Retinal pigment epithelial cell (primary cell): ENCODE measurements around the gene BOC.

Experiments used
- DNase-seq: peaks from one replicate; pipeline ENCODE4 v3.0.0-alpha.2; 2010; ENCODE audit warnings: low read depth
- H3K4me3 ChIP-seq: 2 replicates; pipeline ENCODE4 v1.5.1; 2011; ENCODE audit warnings: mild to moderate bottlenecking, low read length, control low read depth, moderate library complexity
- CTCF ChIP-seq: conservative IDR thresholded peaks from 2 replicates; pipeline ENCODE4 v1.5.1; 2011; ENCODE audit warnings: low read depth, low read length, control low read depth, inconsistent platforms

BOC gene

GRCh38 chr3:113285741-113286140 lies 74.4 kb downstream of the BOC start:
- no peak overlapping the region for H3K4me3 ChIP-seq
- no peak for TF ChIP-seq CTCF
- no peak for DNase-seq

GRCh38 chr3:113286524-113286923 lies 75.2 kb downstream of the BOC start:
- no peak for TF ChIP-seq CTCF
- H3K4me3 ChIP-seq: no peak overlapping the region
- no peak for DNase-seq

GRCh38 chr3:113287111-113287802 lies 75.9 kb downstream of the BOC start:
- no peak for TF ChIP-seq CTCF
- no peak overlapping the region for H3K4me3 ChIP-seq
- DNase-seq: no peak

- peak; percentile 100 for TF ChIP-seq CTCF
- no peak overlapping the region for H3K4me3 ChIP-seq
- DNase-seq: no peak
Measured at GRCh38 chr3:113287803-113288648, 76.7 kb downstream of the BOC start.

- TF ChIP-seq CTCF: no peak
- no peak for DNase-seq
- no peak overlapping the region for H3K4me3 ChIP-seq
Measured at GRCh38 chr3:113288881-113289280, 77.5 kb downstream of the BOC start.

- DNase-seq: no peak
- no peak for TF ChIP-seq CTCF
Measured at GRCh38 chr3:113291572-113291971, 80.2 kb downstream of the BOC start.

GRCh38 chr3:113292933-113293332 lies 81.6 kb downstream of the BOC start:
- no peak for DNase-seq
- no peak overlapping the region for H3K4me3 ChIP-seq

More at GRCh38 chr3:113291572-113291971, 80.2 kb downstream of the BOC start:
- H3K4me3 ChIP-seq: no peak overlapping the region

More at GRCh38 chr3:113292933-113293332, 81.6 kb downstream of the BOC start:
- no peak for TF ChIP-seq CTCF
